ENCODE measurements around the gene MIF4GD. TPM values are rescaled to one million over a fixed set of nuclear protein-coding genes. Genes with fewer than 3 reads are reported as not detected.

MIF4GD gene
- total RNA-seq, 1 donor from 2014 or later = 32.4 TPM

DNA sequence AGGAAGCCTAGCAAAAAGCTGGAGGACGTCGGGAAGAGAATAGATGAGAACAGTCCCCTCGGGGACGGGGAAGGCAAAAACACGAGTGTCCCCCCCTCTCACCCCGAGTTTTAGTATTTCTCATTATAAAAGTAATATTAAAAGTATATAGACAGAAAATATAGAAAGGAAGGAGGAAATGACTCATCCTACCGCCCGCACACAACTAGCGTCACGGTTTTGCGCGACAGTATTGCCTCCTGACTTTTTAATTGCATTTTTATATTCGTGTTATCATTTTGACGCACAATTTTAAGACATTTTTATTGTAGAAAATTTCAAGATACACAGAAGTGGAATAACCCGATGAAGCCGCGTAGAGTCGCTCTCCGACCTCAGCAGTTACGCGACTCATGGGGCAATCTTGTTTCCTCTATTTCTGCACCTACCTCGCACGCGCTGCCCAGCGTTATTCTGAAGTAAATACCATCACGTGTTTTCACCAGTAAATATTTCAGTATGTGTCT is 18.9 kb upstream of the MIF4GD start:
- Histone ChIP-seq H3K36me3 (peaks cover 0 to 7% of the 10 kb centered on the region in 2 donors), H3K27ac (peak overlapping the region; percentile 86 to 90), H3K4me1 (no peaks in the 10 kb centered on the region), H3K9me3 (no peaks in the 10 kb centered on the region), H3K4me3 (peak overlapping the region; percentile 69 to 80), H3K27me3 (no peaks in the 10 kb centered on the region)
- peak in 1 of 2 donors; percentile 80 for DNase-seq (ENCODE audit: low spot score in 2 of 2)
- intact Hi-C loops (cut with DNase I) = loop anchor here (1.0 kb wide), 3 partner anchors 19 to 377 kb away; partner anchors contain the start of genes GRB2, MIF4GD, RECQL5 and SAP30BP
- TF ChIP-seq, protein P1, sequence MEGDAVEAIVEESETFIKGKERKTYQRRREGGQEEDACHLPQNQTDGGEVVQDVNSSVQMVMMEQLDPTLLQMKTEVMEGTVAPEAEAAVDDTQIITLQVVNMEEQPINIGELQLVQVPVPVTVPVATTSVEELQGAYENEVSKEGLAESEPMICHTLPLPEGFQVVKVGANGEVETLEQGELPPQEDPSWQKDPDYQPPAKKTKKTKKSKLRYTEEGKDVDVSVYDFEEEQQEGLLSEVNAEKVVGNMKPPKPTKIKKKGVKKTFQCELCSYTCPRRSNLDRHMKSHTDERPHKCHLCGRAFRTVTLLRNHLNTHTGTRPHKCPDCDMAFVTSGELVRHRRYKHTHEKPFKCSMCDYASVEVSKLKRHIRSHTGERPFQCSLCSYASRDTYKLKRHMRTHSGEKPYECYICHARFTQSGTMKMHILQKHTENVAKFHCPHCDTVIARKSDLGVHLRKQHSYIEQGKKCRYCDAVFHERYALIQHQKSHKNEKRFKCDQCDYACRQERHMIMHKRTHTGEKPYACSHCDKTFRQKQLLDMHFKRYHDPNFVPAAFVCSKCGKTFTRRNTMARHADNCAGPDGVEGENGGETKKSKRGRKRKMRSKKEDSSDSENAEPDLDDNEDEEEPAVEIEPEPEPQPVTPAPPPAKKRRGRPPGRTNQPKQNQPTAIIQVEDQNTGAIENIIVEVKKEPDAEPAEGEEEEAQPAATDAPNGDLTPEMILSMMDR (IDR thresholded peaks at IDR 0.05) = peak in 1 of 3 experiments; percentile 37

DNA sequence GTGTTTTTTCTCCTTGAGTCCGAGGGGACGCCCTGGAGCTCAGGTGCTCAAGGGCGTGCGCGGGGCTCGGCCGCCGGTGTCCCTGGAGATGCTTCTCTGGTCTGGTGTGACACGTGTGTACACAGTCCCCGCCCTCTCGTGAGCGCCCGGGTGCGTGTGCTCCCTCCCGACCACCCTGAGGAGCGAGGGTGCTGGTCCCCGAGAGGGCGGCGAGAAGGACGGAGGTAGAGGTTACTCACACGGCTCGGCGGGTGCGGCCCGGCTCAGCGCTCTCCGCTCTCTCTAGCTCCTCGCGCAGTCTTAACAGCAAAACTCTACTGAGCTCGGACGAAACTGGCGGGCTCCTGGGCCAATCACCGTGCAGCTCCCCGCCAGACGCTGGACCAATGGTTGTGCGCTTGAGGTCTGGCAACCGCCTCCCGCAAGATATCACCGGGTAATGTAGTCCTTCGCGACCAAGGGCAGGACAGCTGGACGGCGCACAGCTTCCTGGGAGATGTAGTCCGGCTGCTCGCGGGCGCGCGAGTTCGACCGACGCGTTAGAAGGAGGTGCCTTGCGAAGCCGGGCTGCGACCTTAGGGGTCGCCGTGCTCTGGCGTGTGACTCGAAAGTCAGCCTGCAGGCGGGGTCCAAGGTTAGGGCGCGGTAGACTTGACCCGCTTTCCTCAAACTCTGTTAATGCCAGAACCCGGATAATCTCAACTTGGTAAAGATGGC is 18.2 kb upstream of the MIF4GD start, which contains the start of gene SLC25A19:
SLC25A19 (minus strand) TSS at position 319 of the 717 bp plus-strand sequence. CDS start 2,669 bp downstream, outside the sequence.
- H3K27ac ChIP-seq = peak within 1 kb of the TSS; percentile 86 to 90
- TF ChIP-seq, protein P1 (IDR thresholded peaks at IDR 0.05) = peak in 1 of 3 experiments; percentile 9
- intact Hi-C loops (cut with DNase I) = loop anchor here (1.0 kb wide), 3 partner anchors 18 to 378 kb away; partner anchors contain the start of genes GRB2, MIF4GD, RECQL5 and SAP30BP
- peaks cover 0 to 7% of the 10 kb centered on the region in 2 donors for H3K36me3 ChIP-seq
- peak; percentile 94 to 99 for DNase-seq (ENCODE audit: low spot score in 2 of 2)
- no peaks in the 10 kb centered on the region for H3K9me3 ChIP-seq
- peak within 1 kb of the TSS; percentile 69 to 80 for H3K4me3 ChIP-seq
- H3K4me1 ChIP-seq = no peaks in the 10 kb centered on the region
- H3K27me3 ChIP-seq = no peaks in the 10 kb centered on the region

DNA sequence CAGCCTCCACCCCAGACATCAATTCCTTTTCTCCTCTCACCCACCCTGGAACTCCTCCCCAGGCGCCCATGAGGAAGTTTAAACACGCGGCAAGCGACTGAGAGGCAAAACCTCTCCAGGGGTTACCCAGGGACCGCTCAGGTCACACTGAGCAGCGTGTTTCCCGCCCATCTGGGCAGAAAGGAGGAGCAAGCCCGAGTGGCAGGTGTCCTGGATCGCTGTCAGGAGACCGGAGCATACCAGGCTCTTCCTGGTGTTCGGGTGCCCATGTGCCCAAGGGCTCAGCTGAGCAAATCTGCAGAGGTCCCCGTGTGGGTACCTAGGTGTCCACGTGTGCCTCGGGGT is 17.7 kb upstream of the MIF4GD start:
- H3K27ac ChIP-seq = peak overlapping the region; percentile 51 to 90
- no peaks in the 10 kb centered on the region for H3K4me1 ChIP-seq
- intact Hi-C loops (cut with DNase I) = loop anchor here (1.0 kb wide), 3 partner anchors 17 to 379 kb away; partner anchors contain the start of genes GRB2, MIF4GD, RECQL5 and SAP30BP
- peaks cover 0 to 7% of the 10 kb centered on the region in 2 donors for H3K36me3 ChIP-seq
- no peaks in the 10 kb centered on the region for H3K9me3 ChIP-seq
- DNase-seq (ENCODE audit: low spot score in 2 of 2) = no peak
- TF ChIP-seq, protein P1 (IDR thresholded peaks at IDR 0.05) = no peak
- H3K4me3 ChIP-seq = peak overlapping the region; percentile 69 to 80
- H3K27me3 ChIP-seq = no peaks in the 10 kb centered on the region

DNA sequence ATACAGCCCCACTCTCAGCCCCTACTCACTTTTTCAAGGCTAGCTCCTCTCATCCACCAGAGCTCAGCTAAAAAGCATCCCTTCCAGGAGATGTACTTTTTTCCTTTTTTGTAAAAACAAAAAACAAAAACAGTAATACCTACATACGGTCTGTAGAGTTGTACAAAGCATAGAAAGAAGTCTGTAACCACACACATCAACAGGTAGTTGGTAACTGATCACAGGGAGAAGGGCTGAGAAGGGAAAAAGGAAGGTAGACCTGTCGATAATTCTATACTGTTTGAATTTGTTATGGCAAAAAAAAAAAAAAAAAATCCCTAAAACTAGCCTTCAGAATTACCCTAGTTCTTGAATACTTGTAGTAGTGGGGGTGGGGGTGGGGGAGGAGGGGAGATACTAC is 17.3 kb upstream of the MIF4GD start:
- TF ChIP-seq, protein P1 (IDR thresholded peaks at IDR 0.05) = no peak
- no peak for DNase-seq (ENCODE audit: low spot score in 2 of 2)
- no peak overlapping the region for H3K27ac ChIP-seq
- peaks cover 0 to 7% of the 10 kb centered on the region in 2 donors for H3K36me3 ChIP-seq
- no peaks in the 10 kb centered on the region for H3K27me3 ChIP-seq
- no peaks in the 10 kb centered on the region for H3K9me3 ChIP-seq
- H3K4me1 ChIP-seq = no peaks in the 10 kb centered on the region
- peak overlapping the region; percentile 69 to 80 for H3K4me3 ChIP-seq
- intact Hi-C loops (cut with DNase I) = no loop called here

DNA sequence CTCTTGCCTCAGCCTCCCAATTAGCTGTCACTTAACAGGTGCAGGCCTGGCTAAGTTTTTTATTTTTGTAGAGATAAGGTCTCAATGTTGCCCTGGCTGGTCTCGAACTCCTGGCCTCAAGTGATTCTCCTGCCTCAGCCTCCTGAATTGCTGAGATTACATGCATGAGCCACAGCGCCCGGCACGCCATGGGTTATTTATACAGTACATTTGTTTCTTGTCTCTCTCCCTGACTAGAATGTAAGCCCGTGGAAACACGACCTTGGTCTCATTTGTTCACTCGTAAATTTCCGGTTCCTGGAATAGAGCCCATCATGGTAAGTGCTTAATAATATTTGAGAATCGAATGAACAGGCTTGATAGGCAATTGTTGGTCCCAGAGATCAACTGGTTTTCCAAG is 16.2 kb upstream of the MIF4GD start:
- TF ChIP-seq, protein P1 (IDR thresholded peaks at IDR 0.05) = no peak
- Histone ChIP-seq H3K27me3 (no peaks in the 10 kb centered on the region), H3K36me3 (peaks cover 2 to 10% of the 10 kb centered on the region in 2 donors), H3K4me1 (no peaks in the 10 kb centered on the region), H3K4me3 (no peak overlapping the region), H3K9me3 (no peaks in the 10 kb centered on the region), H3K27ac (no peak overlapping the region)
- DNase-seq (ENCODE audit: low spot score in 2 of 2) = no peak
- intact Hi-C loops (cut with DNase I) = no loop called here
